Measurements from ENCODE around the gene CLEC19A.

- TF ChIP-seq CTCF (IDR thresholded peaks at IDR 0.05) (no peak), POLR2A (IDR thresholded peaks at IDR 0.05) (no peak), POLR2AphosphoS5 (IDR thresholded peaks at IDR 0.05) (no peak)
These were observed 5.9 kb downstream of the CLEC19A start for GRCh38 chr16:19291475-19291874.

All from prostate gland (tissue), 2 donors.